Head of caudate nucleus (tissue), 42 donors: ENCODE results near the gene AMBRA1.
A peak's percentile ranks its signal among the peaks of the same experiment; 100 is the strongest.

Source experiments
- DNase-seq, 42 donors: peaks; one replicate each; pipeline versions ENCODE4 v3.0.0 to v3.0.0-alpha.2; 2020 to 2021; ENCODE audit warnings: mixed read lengths in 7 of 42
- intact Hi-C: fragments of 100-400 bp; cut with DNase I; formaldehyde crosslinking; loops from one replicate; pipeline ENCODE4 v1.15.0; 2022

Gene AMBRA1

GRCh38 chr11:46541593-46542371 is 52.0 kb downstream of the AMBRA1 start:
- intact Hi-C loops, result no loop called here
- DNase-seq, result peak in 35 of 42 donors; percentile 14 to 77 (median 42)

- intact Hi-C loops, result no loop called here
- no peak for DNase-seq
These were observed 53.0 kb downstream of the AMBRA1 start for GRCh38 chr11:46540807-46541206.

- peak; percentile 24 to 84 (median 70) for DNase-seq
- intact Hi-C loops, result loop anchor here (2.0 kb wide), 1 partner anchor 149 kb away; no protein-coding TSS in a partner anchor
These were observed 56.1 kb downstream of the AMBRA1 start for GRCh38 chr11:46537537-46538295.

- intact Hi-C loops, result no loop called here
- peak in 7 of 42 donors; percentile 14 to 51 (median 29) for DNase-seq
These were observed 56.7 kb downstream of the AMBRA1 start for GRCh38 chr11:46537121-46537520.

DNA sequence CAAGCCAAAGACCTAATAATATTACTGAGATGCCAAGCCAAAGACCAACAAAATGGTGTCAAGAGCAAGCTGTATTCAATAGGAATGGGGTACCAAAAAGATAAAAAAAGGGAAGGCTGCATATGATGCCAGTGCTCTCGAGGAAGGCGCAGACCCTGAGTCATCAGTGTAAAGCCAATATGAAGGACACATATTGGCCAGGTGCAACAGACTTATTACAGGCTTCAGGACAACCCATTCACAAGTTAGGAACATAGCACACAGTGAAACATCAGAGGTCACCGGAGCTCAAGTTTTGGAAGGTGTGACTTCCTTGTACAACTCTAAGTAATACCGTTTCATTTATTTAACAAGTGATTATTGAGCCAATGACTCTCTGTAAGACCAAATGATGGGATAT is 58.1 kb downstream of the AMBRA1 start:
- intact Hi-C loops, result no loop called here
- no peak for DNase-seq

DNA sequence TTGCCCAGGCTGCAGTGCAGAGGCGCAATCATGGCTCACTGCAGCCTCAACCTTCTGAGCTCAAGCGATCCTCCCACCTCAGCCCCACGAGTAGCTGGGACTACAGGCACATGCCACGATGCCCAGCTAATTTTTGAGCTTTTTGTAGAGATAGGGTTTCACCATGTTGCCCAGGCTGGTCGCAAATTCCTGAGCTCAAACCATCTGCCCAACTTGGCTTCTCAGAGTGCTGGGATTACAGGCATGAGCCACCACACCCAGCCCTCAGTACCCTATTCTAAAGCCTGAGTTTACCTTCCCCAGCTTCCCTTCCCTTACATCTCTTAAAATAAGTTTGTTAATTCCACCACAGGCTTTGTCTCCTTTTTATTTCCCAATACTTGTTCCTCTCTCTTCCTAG is 59.1 kb downstream of the AMBRA1 start:
- intact Hi-C loops, result no loop called here

DNA sequence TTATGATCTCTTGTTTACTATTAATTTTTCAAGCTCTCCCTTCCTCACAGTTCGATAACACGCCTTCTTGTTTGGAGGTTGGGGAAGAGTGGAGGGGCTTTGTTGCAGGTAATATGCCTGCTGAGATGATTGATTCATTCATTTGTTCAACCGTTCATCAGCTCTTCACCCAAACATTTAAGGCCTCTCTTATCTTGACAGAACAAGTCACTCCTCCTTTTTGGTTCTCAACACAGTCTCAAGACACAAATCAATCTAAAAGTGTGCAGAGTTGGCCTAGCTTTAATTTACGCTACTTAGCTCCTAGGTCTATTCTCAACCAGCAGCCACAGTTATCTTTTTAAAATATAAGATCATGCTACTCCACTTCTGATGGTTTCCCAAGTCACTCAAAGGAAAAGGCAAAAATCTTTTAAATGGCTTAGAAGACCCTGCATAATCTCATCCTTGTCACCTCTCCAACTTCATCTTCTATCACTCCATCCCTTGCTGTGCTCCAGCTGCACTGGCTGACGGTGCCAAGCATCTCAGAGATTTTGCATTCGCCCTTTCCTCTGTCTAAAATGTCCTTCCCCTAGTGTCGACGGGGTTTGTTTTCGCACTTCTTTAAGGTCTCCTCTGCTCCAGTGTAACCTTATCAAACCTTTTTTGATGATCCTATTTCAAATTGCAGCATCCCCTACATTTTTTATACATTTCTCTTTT is 60.3 kb downstream of the AMBRA1 start:
- intact Hi-C loops, result no loop called here
- DNase-seq, result no peak

More for the DNA sequence above, 59.1 kb downstream of the AMBRA1 start:
- DNase-seq, result no peak

DNA sequence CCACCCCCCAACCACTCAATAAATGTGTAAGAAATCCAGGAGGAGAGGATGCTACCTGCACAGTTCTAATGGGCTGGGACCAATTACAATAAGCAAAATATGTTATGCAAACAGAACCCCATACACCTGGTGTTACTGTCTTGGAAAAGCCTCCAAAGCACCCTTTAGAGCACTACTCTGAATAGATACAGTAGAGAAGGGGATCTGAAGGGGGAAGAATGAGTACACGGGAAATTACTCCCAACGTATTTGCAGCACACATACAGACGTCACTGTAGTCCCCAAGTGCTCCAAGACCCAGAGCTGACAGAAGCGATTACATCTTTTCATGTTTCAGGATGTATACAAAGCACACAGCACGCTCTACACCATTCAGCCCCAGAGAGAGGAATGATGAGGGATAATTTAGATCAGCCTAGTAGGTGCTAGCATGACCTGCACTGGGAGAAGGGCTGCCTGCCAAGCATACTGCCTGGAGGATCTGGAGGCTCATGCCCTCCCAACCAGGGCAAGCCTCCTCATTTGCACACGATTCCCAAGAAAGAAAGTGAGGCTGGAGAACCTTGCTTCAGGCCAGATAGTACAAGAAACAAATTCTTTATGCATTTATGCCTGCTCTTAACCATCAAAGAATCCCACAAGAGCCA is 63.8 kb downstream of the AMBRA1 start:
- intact Hi-C loops, result loop anchor here (5.0 to 10.0 kb wide), 2 partner anchors 75 to 143 kb away; no protein-coding TSS in a partner anchor
- DNase-seq, result no peak

- peak; percentile 49 to 91 (median 78) for DNase-seq
- intact Hi-C loops, result loop anchor here (5.0 to 10.0 kb wide), 2 partner anchors 74 to 142 kb away; no protein-coding TSS in a partner anchor
These were observed 64.5 kb downstream of the AMBRA1 start for GRCh38 chr11:46529095-46529905.

DNA sequence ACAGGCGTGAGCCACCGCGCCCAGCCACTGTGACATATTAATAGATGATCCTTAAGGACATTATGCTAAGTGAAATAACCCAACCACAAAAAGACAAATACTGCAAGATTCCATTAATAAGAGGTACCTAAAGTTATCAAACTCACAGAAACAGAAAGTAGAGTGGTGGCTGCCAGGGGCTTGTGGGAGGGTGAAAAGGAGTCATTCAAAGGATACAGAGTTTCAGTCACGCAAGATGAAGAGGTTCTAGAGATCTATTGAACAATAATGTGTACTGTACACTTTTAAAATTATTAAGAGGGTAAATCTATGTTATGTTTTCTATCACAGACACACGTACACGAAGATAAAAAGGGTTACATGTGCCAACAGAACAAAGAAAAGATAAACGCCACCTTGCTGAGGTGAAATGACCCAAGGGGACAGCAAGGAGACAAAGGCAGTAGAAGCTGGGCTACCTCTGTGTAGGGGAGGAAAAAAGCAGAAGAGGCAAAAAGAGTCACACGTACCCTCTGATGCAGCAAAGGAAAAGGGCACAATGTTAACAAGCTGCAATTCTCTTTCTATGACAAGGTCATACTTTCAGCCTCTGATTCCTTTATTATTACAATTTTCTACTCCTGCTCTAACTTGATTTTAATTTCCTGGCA is 65.3 kb downstream of the AMBRA1 start:
- DNase-seq, result no peak
- intact Hi-C loops, result loop anchor here (5.0 to 10.0 kb wide), 2 partner anchors 74 to 141 kb away; no protein-coding TSS in a partner anchor

DNA sequence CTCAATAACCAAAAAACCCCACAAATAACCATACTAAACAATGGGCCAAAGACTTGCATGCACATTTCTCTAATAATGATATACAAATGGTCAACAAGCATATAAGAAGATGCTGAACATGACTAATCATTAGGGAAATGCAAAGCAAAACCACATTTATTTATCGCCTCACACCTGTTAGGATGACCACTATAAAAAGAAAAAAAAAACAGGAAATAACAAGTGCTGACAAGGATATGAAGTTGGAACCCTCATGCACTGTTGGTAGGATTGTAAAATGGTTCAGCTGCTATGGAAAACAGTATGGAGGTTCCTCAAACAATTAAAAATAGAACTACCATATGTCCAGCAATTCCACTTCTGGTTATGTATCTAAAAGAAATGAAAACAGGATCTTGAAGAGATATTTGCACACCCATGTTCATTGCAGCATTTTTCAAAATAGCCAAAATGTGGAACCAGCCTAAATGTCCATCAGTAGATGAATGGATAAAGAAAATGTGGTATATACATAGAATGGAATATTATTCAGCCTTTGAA is 66.2 kb downstream of the AMBRA1 start:
- no peak for DNase-seq
- intact Hi-C loops, result loop anchor here (5.0 to 10.0 kb wide), 2 partner anchors 73 to 140 kb away; no protein-coding TSS in a partner anchor

GRCh38 chr11:46526216-46527215 is 67.3 kb downstream of the AMBRA1 start:
- DNase-seq, result no peak
- intact Hi-C loops, result loop anchor here (5.0 to 10.0 kb wide), 2 partner anchors 72 to 139 kb away; no protein-coding TSS in a partner anchor

- DNase-seq, result no peak
- intact Hi-C loops, result loop anchor here (10.0 kb wide), 1 partner anchor 69 kb away; no protein-coding TSS in a partner anchor
These were observed 69.5 kb downstream of the AMBRA1 start for GRCh38 chr11:46524201-46524770.

DNA sequence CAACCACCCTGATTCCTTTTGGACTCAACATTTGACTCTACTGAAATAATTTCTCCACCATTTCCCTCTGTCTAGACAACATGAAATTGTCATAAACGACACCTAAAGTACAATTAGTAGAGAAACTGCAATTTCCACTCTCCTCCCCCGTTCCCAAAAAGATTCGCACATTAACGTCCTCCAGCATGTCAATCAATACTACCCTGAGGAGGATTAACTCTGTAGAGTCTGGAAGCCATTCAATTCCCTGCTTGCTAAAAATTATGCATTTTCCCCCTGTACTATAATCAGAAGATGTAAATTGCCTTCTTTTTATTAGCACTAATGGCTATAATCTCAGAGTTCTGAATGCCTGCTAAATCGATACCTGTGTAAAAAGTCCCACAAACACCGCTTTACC is 70.5 kb downstream of the AMBRA1 start:
- no peak for DNase-seq
- intact Hi-C loops, result loop anchor here (10.0 kb wide), 1 partner anchor 68 kb away; no protein-coding TSS in a partner anchor

- no peak for DNase-seq
- intact Hi-C loops, result loop anchor here (10.0 kb wide), 1 partner anchor 68 kb away; no protein-coding TSS in a partner anchor
These were observed 71.0 kb downstream of the AMBRA1 start for GRCh38 chr11:46522682-46523281.
